ENCODE data around the gene CD7.

Gene CD7

GRCh38 chr17:82357394-82357793 lies 40.0 kb upstream of the CD7 start:
- no peak overlapping the region for H3K27ac ChIP-seq (ENCODE audit: low read depth, low read length)
- TF ChIP-seq EZH2phosphoT487 (IDR thresholded peaks at IDR 0.05; ENCODE audit: borderline replicate concordance, low read length): no peak
- TF ChIP-seq CTCF (IDR thresholded peaks at IDR 0.05; ENCODE audit: low read depth, low read length, poor library complexity, severe bottlenecking): no peak
- H4K20me1 ChIP-seq (ENCODE audit: control insufficient read depth, insufficient read depth, low read depth, low read length): no peaks in the 10 kb centered on the region
- H3F3A ChIP-seq (ENCODE audit: control insufficient read depth, insufficient read depth): peaks cover 7% of the 10 kb centered on the region
- peaks cover 12% of the 10 kb centered on the region for H3K4me1 ChIP-seq (ENCODE audit: control insufficient read depth, low read length)
- H3K9me2 ChIP-seq (replicated peaks; ENCODE audit: control insufficient read depth, low read length): no peaks in the 10 kb centered on the region
- no peaks in the 10 kb centered on the region for H3K27me3 ChIP-seq (ENCODE audit: control insufficient read depth, low read length)
- no peak overlapping the region for H3K4me2 ChIP-seq (ENCODE audit: low read length)
- H3K4me3 ChIP-seq (ENCODE audit: low read length): no peak overlapping the region
- no peaks in the 10 kb centered on the region for H3K36me3 ChIP-seq (ENCODE audit: control insufficient read depth, low read length)
- peaks cover 3% of the 10 kb centered on the region; the same call in 1 of the 2 replicates for H3K9me3 ChIP-seq (ENCODE audit: control insufficient read depth, insufficient read depth, low read length)
- no peaks in the 10 kb centered on the region for H3K79me2 ChIP-seq (ENCODE audit: control insufficient read depth, low read length)

DNA sequence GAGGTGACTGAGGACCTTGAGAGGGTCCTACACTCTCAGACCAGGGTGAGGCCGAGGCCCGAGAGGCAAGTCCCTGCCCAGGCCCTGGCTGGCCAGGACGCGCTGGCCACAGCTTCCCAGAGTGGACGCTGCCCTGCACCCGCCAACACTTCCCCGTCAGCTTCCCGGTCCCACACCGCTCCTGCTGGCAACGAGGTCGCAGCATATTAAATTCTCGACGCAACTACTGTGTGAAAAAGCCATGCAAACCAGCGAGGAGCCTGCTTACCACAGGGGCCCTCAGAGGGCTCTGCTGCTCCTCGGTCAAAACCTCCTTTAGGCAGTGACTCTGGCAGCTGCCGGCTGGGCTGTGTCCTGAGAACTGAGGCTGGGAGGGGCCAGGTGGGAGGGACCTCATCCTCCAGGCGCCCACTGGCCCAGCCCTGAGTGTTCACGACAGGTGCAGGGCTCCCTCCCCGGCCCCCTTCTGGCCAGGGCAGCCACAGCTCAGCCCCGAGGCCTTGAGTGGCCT lies 39.5 kb upstream of the CD7 start:
- no peaks in the 10 kb centered on the region for H3K36me3 ChIP-seq (ENCODE audit: control insufficient read depth, low read length)
- H3F3A ChIP-seq (ENCODE audit: control insufficient read depth, insufficient read depth): peaks cover 7% of the 10 kb centered on the region
- no peak for TF ChIP-seq CTCF (IDR thresholded peaks at IDR 0.05; ENCODE audit: low read depth, low read length, poor library complexity, severe bottlenecking)
- no peak for TF ChIP-seq EZH2phosphoT487 (IDR thresholded peaks at IDR 0.05; ENCODE audit: borderline replicate concordance, low read length)
- H3K4me2 ChIP-seq (ENCODE audit: low read length): no peak overlapping the region
- no peaks in the 10 kb centered on the region for H3K79me2 ChIP-seq (ENCODE audit: control insufficient read depth, low read length)
- no peaks in the 10 kb centered on the region for H4K20me1 ChIP-seq (ENCODE audit: control insufficient read depth, insufficient read depth, low read depth, low read length)
- no peak overlapping the region for H3K4me3 ChIP-seq (ENCODE audit: low read length)
- peaks cover 17% of the 10 kb centered on the region for H3K4me1 ChIP-seq (ENCODE audit: control insufficient read depth, low read length)
- peaks cover 3% of the 10 kb centered on the region; the same call in 1 of the 2 replicates for H3K9me3 ChIP-seq (ENCODE audit: control insufficient read depth, insufficient read depth, low read length)
- H3K27ac ChIP-seq (ENCODE audit: low read depth, low read length): no peak overlapping the region
- no peaks in the 10 kb centered on the region for H3K9me2 ChIP-seq (replicated peaks; ENCODE audit: control insufficient read depth, low read length)
- H3K27me3 ChIP-seq (ENCODE audit: control insufficient read depth, low read length): no peaks in the 10 kb centered on the region

DNA sequence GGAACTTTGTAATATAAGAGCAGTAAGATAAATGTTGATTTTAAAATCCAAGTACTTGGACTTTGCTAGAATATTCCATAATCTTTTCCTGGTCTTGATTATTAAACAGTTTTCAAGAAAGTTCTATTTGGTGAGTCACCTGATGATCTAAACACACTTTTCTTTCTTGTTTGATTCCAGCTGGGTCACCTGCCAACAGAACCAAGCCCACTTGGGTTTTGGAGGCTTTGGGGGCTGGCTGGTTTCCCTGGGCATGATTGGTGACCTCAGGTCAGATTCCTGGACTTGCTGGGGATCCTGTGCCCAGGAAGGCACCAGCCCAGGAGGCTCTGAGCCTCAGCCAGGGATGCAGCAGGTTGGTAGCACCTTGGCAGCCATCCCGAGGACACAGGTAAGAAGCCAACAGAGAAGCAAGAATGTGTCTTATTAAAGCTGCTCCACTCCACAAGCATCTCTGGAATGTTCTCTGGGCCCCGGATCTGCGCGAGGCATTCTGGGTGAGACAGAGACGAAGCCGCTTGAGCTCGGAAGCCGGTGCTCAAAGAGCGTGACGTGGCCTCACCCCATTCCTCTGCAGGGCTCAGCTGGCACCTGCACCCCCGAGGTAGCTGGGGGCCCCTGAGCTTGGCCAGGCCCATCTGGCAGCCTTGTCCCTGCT lies 38.5 kb upstream of the CD7 start:
- Histone ChIP-seq H3K36me3 (ENCODE audit: control insufficient read depth, low read length) (no peaks in the 10 kb centered on the region), H3K4me2 (ENCODE audit: low read length) (no peak overlapping the region)

More for the DNA sequence above, 38.5 kb upstream of the CD7 start:
- Histone ChIP-seq H3K9me3 (ENCODE audit: control insufficient read depth, insufficient read depth, low read length) (peaks cover 3% of the 10 kb centered on the region; the same call in 1 of the 2 replicates), H3K9me2 (replicated peaks; ENCODE audit: control insufficient read depth, low read length) (no peaks in the 10 kb centered on the region), H3K4me3 (ENCODE audit: low read length) (no peak overlapping the region), H3K27ac (ENCODE audit: low read depth, low read length) (no peak overlapping the region), H3K4me1 (ENCODE audit: control insufficient read depth, low read length) (peaks cover 27% of the 10 kb centered on the region), H4K20me1 (ENCODE audit: control insufficient read depth, insufficient read depth, low read depth, low read length) (no peaks in the 10 kb centered on the region), H3K27me3 (ENCODE audit: control insufficient read depth, low read length) (no peaks in the 10 kb centered on the region), H3K79me2 (ENCODE audit: control insufficient read depth, low read length) (no peaks in the 10 kb centered on the region), H3F3A (ENCODE audit: control insufficient read depth, insufficient read depth) (peaks cover 12% of the 10 kb centered on the region)
- TF ChIP-seq EZH2phosphoT487 (IDR thresholded peaks at IDR 0.05; ENCODE audit: borderline replicate concordance, low read length): no peak
- no peak for TF ChIP-seq CTCF (IDR thresholded peaks at IDR 0.05; ENCODE audit: low read depth, low read length, poor library complexity, severe bottlenecking)

All from DOHH2 (cell line).